Measurements from ENCODE around the gene C3.

DNA sequence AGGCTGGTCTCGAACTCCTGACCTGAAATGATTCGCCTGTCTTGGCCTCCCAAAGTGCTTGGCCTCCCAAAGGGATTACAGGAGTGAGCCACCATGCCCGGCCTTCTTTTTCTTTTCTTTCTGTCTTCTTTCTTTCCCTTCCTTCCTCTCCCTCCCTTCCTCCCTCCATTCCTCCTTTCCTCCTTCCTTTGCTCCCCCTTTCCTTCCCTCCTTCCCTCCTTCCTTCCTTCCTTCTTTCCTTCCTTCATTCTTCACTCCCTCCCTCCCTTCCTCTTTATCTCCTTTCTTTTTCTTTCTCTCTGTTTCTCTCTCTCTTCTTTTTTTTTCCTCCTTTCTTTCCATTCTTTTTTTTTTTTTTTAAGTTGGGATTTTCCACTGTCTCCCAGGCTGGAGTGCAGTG is 12.1 kb downstream of the C3 start:
- TF ChIP-seq POLR2A (IDR thresholded peaks at IDR 0.05), result no peak
- TF ChIP-seq, protein P1, sequence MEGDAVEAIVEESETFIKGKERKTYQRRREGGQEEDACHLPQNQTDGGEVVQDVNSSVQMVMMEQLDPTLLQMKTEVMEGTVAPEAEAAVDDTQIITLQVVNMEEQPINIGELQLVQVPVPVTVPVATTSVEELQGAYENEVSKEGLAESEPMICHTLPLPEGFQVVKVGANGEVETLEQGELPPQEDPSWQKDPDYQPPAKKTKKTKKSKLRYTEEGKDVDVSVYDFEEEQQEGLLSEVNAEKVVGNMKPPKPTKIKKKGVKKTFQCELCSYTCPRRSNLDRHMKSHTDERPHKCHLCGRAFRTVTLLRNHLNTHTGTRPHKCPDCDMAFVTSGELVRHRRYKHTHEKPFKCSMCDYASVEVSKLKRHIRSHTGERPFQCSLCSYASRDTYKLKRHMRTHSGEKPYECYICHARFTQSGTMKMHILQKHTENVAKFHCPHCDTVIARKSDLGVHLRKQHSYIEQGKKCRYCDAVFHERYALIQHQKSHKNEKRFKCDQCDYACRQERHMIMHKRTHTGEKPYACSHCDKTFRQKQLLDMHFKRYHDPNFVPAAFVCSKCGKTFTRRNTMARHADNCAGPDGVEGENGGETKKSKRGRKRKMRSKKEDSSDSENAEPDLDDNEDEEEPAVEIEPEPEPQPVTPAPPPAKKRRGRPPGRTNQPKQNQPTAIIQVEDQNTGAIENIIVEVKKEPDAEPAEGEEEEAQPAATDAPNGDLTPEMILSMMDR (IDR thresholded peaks at IDR 0.05), result no peak
